ENCODE data around the gene TMEM232. TPM values are rescaled to one million over a fixed set of nuclear protein-coding genes. Genes with fewer than 3 reads are reported as not detected.
"Not testable (repeated sequence)": the region's sequence is repeated elsewhere in the genome, so short reads cannot be mapped to it uniquely, and the experiment has no call there.

The TMEM232 gene
- total RNA-seq, 3 donors from 2014 or later: 0.28 to 0.90 (median 0.29) TPM

GRCh38 chr5:110545716-110546115 is 180.8 kb downstream of the TMEM232 start:
- Mint-ChIP-seq H3K4me3 (no peak overlapping the region), H3K36me3 (ENCODE audit: insufficient read depth) (no peaks in the 10 kb centered on the region), H3K9me3 (no peaks in the 10 kb centered on the region), H3K4me1 (ENCODE audit: low read depth) (no peaks in the 10 kb centered on the region), H3K27me3 (ENCODE audit: low read depth) (peaks cover 2% of the 10 kb centered on the region)
- no peak for DNase-seq
- no peak for ATAC-seq

GRCh38 chr5:110544603-110545002 is 181.9 kb downstream of the TMEM232 start:
- no peaks in the 10 kb centered on the region for H3K9me3 Mint-ChIP-seq
- DNase-seq (no peak), ATAC-seq (no peak)
- peaks cover 2% of the 10 kb centered on the region for H3K27me3 Mint-ChIP-seq (ENCODE audit: low read depth)
- H3K4me3 Mint-ChIP-seq: no peak overlapping the region
- no peaks in the 10 kb centered on the region for H3K4me1 Mint-ChIP-seq (ENCODE audit: low read depth)
- H3K36me3 Mint-ChIP-seq (ENCODE audit: insufficient read depth): no peaks in the 10 kb centered on the region

GRCh38 chr5:110542949-110543348 is 183.5 kb downstream of the TMEM232 start:
- no peak for ATAC-seq
- no peaks in the 10 kb centered on the region for H3K9me3 Mint-ChIP-seq
- no peaks in the 10 kb centered on the region for H3K4me1 Mint-ChIP-seq (ENCODE audit: low read depth)

DNA sequence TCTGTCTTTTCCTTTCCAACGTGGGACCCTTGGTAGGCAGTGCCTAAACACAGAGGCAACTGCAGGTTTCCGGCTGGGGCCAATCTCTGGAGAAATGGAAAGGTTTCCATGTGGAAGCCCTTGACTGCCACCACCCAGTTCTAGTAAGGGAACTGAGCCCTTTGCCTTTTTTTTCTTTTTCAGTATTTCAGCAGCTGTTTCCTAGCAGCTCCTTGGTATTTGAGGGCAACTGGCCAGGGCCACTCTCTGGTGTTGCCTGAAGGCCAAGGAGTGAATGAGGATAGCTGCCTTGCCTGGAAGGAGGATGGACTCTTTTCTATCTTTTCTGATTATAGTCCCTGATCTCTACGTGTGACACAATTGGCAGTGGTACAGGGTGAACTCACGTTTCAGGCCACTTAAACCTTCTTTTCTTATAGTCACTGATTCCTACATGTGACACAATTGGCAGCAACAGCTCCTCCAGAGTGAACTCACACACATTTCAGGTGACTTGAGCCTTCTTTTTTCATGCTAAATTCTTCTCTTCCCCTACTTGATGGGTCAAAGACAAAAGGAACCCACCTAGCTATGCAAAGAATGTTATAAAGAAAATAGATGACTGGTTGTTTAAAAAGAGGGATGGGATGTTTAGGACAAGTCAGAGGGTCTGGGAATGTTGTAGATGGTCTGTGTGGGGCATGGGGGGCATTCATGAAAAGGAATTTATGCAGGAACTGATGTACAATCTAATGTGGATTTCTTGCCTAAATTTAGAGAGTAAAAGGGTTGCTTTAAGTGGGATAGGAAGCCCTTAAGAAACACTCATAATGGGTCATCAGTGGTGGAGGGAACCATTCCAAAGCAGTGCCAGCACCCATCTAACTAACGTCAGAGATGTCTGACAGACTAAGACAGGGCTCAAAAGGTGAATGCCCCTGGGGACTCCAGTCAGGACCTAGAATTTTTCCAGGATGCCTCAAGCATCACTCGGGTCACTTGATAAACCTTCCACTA is 190.1 kb downstream of the TMEM232 start:
- H3K36me3 Mint-ChIP-seq (ENCODE audit: insufficient read depth): no peaks in the 10 kb centered on the region
- H3K4me1 Mint-ChIP-seq (ENCODE audit: low read depth): no peaks in the 10 kb centered on the region
- H3K27me3 Mint-ChIP-seq (ENCODE audit: low read depth): no peaks in the 10 kb centered on the region
- DNase-seq: no peak
- no peak for ATAC-seq
- no peaks in the 10 kb centered on the region for H3K9me3 Mint-ChIP-seq
- no peak overlapping the region for H3K4me3 Mint-ChIP-seq

More at GRCh38 chr5:110542949-110543348, 183.5 kb downstream of the TMEM232 start:
- Mint-ChIP-seq H3K4me3 (no peak overlapping the region), H3K36me3 (ENCODE audit: insufficient read depth) (no peaks in the 10 kb centered on the region), H3K27me3 (ENCODE audit: low read depth) (peaks cover 2% of the 10 kb centered on the region)
- no peak for DNase-seq

GRCh38 chr5:110535146-110535545 is 191.3 kb downstream of the TMEM232 start:
- not testable (repeated sequence) for H3K36me3 Mint-ChIP-seq (ENCODE audit: insufficient read depth); H3K9me3 Mint-ChIP-seq; H3K4me3 Mint-ChIP-seq; DNase-seq; H3K4me1 Mint-ChIP-seq (ENCODE audit: low read depth); H3K27me3 Mint-ChIP-seq (ENCODE audit: low read depth); ATAC-seq

DNA sequence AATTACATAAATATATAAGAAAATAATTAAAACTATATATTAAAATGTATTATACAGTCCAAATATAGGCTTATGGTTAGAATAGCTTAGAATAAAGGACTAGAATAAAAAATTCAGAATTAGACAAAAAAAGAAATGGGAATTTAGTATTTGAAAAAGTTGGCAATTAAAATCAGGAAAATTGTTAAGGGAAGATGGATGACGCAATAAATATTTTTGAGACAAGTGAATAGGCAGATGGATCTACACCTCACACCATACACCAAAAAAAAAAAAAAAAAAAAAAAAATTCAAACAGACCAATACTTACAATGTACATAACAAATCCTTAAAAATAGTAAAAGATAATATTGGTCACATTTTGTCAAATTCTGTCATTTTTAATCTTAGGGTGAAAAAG is 200.7 kb downstream of the TMEM232 start:
- Mint-ChIP-seq H3K27me3 (ENCODE audit: low read depth) (peaks cover 3% of the 10 kb centered on the region), H3K9me3 (peaks cover 5% of the 10 kb centered on the region), H3K4me3 (no peak overlapping the region), H3K4me1 (ENCODE audit: low read depth) (no peaks in the 10 kb centered on the region), H3K36me3 (ENCODE audit: insufficient read depth) (no peaks in the 10 kb centered on the region)
- ATAC-seq: no peak
- DNase-seq: no peak

- Mint-ChIP-seq H3K36me3 (ENCODE audit: insufficient read depth) (no peaks in the 10 kb centered on the region), H3K27me3 (ENCODE audit: low read depth) (no peaks in the 10 kb centered on the region), H3K4me1 (ENCODE audit: low read depth) (no peaks in the 10 kb centered on the region), H3K9me3 (peaks cover 5% of the 10 kb centered on the region), H3K4me3 (no peak overlapping the region)
- DNase-seq (no peak), ATAC-seq (no peak)
Observed at GRCh38 chr5:110517396-110517795, 209.1 kb downstream of the TMEM232 start.

- ATAC-seq (no peak), DNase-seq (no peak)
- no peaks in the 10 kb centered on the region for H3K4me1 Mint-ChIP-seq (ENCODE audit: low read depth)
- H3K36me3 Mint-ChIP-seq (ENCODE audit: insufficient read depth): no peaks in the 10 kb centered on the region
- H3K4me3 Mint-ChIP-seq: no peak overlapping the region
- no peaks in the 10 kb centered on the region for H3K9me3 Mint-ChIP-seq
- H3K27me3 Mint-ChIP-seq (ENCODE audit: low read depth): peaks cover 5% of the 10 kb centered on the region
Observed at GRCh38 chr5:110514030-110514429, 212.4 kb downstream of the TMEM232 start.

DNA sequence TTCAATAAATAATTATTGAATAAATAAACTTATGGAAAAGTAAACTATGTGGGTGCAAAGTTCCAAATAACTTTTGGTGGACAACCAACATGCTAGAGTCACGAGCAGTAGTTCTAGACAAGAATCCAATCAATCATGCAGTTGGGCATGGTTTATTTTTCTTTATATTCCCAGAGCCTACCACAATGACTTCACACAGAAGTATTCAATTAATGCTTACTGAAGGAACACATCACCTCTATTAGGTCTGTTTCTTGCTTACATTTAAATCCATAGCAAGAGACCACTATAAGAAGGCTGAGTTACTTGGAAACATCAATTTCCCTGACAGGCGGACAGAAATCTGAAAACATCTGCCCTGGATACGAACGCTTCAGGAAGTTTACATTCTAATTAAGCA is 214.2 kb downstream of the TMEM232 start:
- H3K36me3 Mint-ChIP-seq (ENCODE audit: insufficient read depth): no peaks in the 10 kb centered on the region
- no peaks in the 10 kb centered on the region for H3K9me3 Mint-ChIP-seq
- ATAC-seq (no peak), DNase-seq (no peak)
- peaks cover 5% of the 10 kb centered on the region for H3K27me3 Mint-ChIP-seq (ENCODE audit: low read depth)
- no peak overlapping the region for H3K4me3 Mint-ChIP-seq
- H3K4me1 Mint-ChIP-seq (ENCODE audit: low read depth): no peaks in the 10 kb centered on the region

DNA sequence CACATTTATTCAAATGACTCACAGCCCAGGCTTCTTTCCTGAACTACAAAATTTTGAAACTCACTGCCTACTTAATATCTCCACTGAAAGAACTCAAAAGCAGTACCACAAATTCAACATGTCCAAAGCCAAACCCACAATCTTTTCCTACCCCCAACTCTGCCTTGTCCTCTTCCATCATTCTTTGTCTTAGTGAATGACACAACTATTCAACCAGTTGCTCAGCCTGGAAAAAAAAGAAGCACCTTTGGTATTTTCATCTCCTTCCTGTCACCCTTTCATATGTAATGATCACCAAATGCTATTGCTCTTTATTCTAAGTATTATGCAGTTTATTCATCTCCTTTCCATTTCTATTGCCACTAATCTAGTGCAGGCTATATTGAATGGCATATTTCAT is 216.3 kb downstream of the TMEM232 start:
- Mint-ChIP-seq H3K4me3 (no peak overlapping the region), H3K9me3 (no peaks in the 10 kb centered on the region), H3K27me3 (ENCODE audit: low read depth) (peaks cover 5% of the 10 kb centered on the region), H3K4me1 (ENCODE audit: low read depth) (no peaks in the 10 kb centered on the region), H3K36me3 (ENCODE audit: insufficient read depth) (no peaks in the 10 kb centered on the region)
- DNase-seq: no peak
- no peak for ATAC-seq

- Mint-ChIP-seq H3K36me3 (ENCODE audit: insufficient read depth) (no peaks in the 10 kb centered on the region), H3K4me1 (ENCODE audit: low read depth) (no peaks in the 10 kb centered on the region), H3K9me3 (no peaks in the 10 kb centered on the region), H3K27me3 (ENCODE audit: low read depth) (peaks cover 8% of the 10 kb centered on the region), H3K4me3 (no peak overlapping the region)
- ATAC-seq: no peak
- no peak for DNase-seq
Observed at GRCh38 chr5:110507972-110508371, 218.5 kb downstream of the TMEM232 start.

DNA sequence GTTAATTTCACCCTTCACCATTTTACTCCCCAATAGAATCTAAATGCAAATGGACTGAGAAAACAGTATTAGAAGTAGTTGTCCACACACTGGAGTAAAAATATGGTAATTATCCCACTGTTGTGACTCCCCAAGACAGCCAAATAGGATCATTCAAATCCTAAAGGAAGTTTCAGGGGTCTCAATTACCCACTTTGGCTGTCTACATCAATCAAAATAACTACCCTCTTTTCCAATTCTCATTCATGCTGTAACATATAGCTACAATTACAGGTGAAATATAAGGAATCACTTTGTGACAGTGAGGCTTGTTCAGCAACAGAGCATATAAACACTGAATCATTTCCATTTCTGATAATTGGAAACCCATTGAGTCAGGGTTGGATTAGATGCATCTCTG is 220.1 kb downstream of the TMEM232 start:
- no peak overlapping the region for H3K4me3 Mint-ChIP-seq
- H3K27me3 Mint-ChIP-seq (ENCODE audit: low read depth): peaks cover 8% of the 10 kb centered on the region
- no peaks in the 10 kb centered on the region for H3K9me3 Mint-ChIP-seq
- DNase-seq (no peak), ATAC-seq (no peak)
- H3K36me3 Mint-ChIP-seq (ENCODE audit: insufficient read depth): no peaks in the 10 kb centered on the region
- H3K4me1 Mint-ChIP-seq (ENCODE audit: low read depth): no peaks in the 10 kb centered on the region

- H3K36me3 Mint-ChIP-seq (ENCODE audit: insufficient read depth): no peaks in the 10 kb centered on the region
- ATAC-seq: no peak
- no peaks in the 10 kb centered on the region for H3K9me3 Mint-ChIP-seq
- H3K27me3 Mint-ChIP-seq (ENCODE audit: low read depth): no peaks in the 10 kb centered on the region
- no peaks in the 10 kb centered on the region for H3K4me1 Mint-ChIP-seq (ENCODE audit: low read depth)
- DNase-seq: no peak
- no peak overlapping the region for H3K4me3 Mint-ChIP-seq
Observed at GRCh38 chr5:110496276-110496675, 230.2 kb downstream of the TMEM232 start.

DNA sequence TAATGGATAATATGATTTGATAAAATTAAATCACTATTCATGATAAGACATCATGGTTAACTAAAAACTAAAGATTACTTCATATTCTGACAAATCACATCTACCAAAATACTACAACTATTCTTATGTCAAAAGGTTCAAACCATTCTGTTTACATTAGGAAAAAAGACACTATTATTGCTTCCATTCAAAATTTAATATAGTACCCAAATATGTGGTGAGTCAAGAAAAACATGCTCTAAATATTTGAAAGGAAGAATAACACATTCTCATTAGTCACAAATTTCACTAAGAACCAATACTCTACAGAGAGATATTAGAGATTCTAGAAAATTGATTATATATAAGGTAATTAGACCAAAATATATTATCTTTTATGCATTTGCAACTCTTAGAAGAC is 234.0 kb downstream of the TMEM232 start:
- DNase-seq (no peak), ATAC-seq (no peak)
- Mint-ChIP-seq H3K4me3 (no peak overlapping the region), H3K36me3 (ENCODE audit: insufficient read depth) (no peaks in the 10 kb centered on the region), H3K27me3 (ENCODE audit: low read depth) (peaks cover 2% of the 10 kb centered on the region), H3K9me3 (no peaks in the 10 kb centered on the region), H3K4me1 (ENCODE audit: low read depth) (no peaks in the 10 kb centered on the region)

GRCh38 chr5:110478895-110479294 is 247.6 kb downstream of the TMEM232 start:
- Mint-ChIP-seq H3K36me3 (ENCODE audit: insufficient read depth) (no peaks in the 10 kb centered on the region), H3K9me3 (peaks cover 15% of the 10 kb centered on the region), H3K4me3 (no peak overlapping the region), H3K27me3 (ENCODE audit: low read depth) (peaks cover 2% of the 10 kb centered on the region), H3K4me1 (ENCODE audit: low read depth) (no peaks in the 10 kb centered on the region)
- DNase-seq (no peak), ATAC-seq (no peak)
